Activated T-helper 1 cell treated with anti-CD3 and anti-CD28 coated beads, Interleukin-12 subunit alpha, Interleukin-12 subunit beta, Interleukin-2, Interleukin-4 antibody, amounts not matched to agents 30 ng/mL and 10 ng/mL and 1 ng/mL, durations not matched to agents 14 hours and 24 hours and 36 hours (primary cell): ENCODE data around the gene AKR7A3. TPM values are rescaled to one million over a fixed set of nuclear protein-coding genes. Genes with fewer than 3 reads are reported as not detected.
A peak's percentile ranks its signal among the peaks of the same experiment; 100 is the strongest.
"Not testable (repeated sequence)": the region's sequence is repeated elsewhere in the genome, so short reads cannot be mapped to it uniquely, and the experiment has no call there.

Source experiments
- DNase-seq: peaks from one replicate; pipeline ENCODE4 v3.0.0; 2021; ENCODE audit warnings: low spot score
- H3K27ac Mint-ChIP-seq: one replicate; pipeline ENCODE4 v1.8.0; 2021; ENCODE audit warnings: mild to moderate bottlenecking, mixed read lengths
- H3K27me3 Mint-ChIP-seq: one replicate; pipeline ENCODE4 v1.8.0; 2022; ENCODE audit warnings: mild to moderate bottlenecking, moderate library complexity, mixed read lengths; ENCODE audit not compliant: insufficient read depth
- H3K36me3 Mint-ChIP-seq: one replicate; pipeline ENCODE4 v1.8.0; 2021; ENCODE audit warnings: low read depth, mixed read lengths
- H3K4me1 Mint-ChIP-seq: one replicate; pipeline ENCODE4 v1.8.0; 2021; ENCODE audit warnings: low read depth, mixed read lengths
- H3K4me3 Mint-ChIP-seq: one replicate; pipeline ENCODE4 v1.8.0; 2021; ENCODE audit warnings: mild to moderate bottlenecking, moderate library complexity, mixed read lengths
- H3K9me3 Mint-ChIP-seq: one replicate; pipeline ENCODE4 v1.8.0; 2021; ENCODE audit warnings: mixed read lengths
- intact Hi-C: fragments of 100-400 bp; cut with micrococcal nuclease; formaldehyde crosslinking; loops from one replicate; pipeline ENCODE4 v1.15.1; 2024
- total RNA-seq: library from RNA; stranded (reverse); gene quantifications from 2 replicates; pipeline ENCODE4 v1.2.3, GENCODE V29; 2022

AKR7A3 gene
- total RNA-seq, 1 donor from 2014 or later: 1.2 TPM

GRCh38 chr1:19273106-19273843 lies 15.3 kb downstream of the AKR7A3 start:
- Mint-ChIP-seq H3K36me3 (peaks cover 3% of the 10 kb centered on the region), H3K4me1 (no peaks in the 10 kb centered on the region), H3K4me3 (no peak overlapping the region), H3K27ac (no peak overlapping the region), H3K9me3 (peaks cover 3% of the 10 kb centered on the region), H3K27me3 (peaks cover 12% of the 10 kb centered on the region)
- intact Hi-C loops: no loop called here
- no peak for DNase-seq

- Mint-ChIP-seq H3K27ac (no peak overlapping the region), H3K4me3 (no peak overlapping the region), H3K9me3 (peaks cover 3% of the 10 kb centered on the region), H3K27me3 (peaks cover 12% of the 10 kb centered on the region), H3K4me1 (no peaks in the 10 kb centered on the region), H3K36me3 (peaks cover 3% of the 10 kb centered on the region)
- DNase-seq: no peak
- intact Hi-C loops: no loop called here
Measured at GRCh38 chr1:19272064-19272463, 16.5 kb downstream of the AKR7A3 start.

GRCh38 chr1:19270343-19270730 lies 18.2 kb downstream of the AKR7A3 start:
- H3K4me1 Mint-ChIP-seq, H3K4me3 Mint-ChIP-seq, H3K9me3 Mint-ChIP-seq, DNase-seq, H3K36me3 Mint-ChIP-seq, H3K27ac Mint-ChIP-seq, intact Hi-C loops: not testable (repeated sequence)
- H3K27me3 Mint-ChIP-seq: peaks cover 12% of the 10 kb centered on the region

- H3K27me3 Mint-ChIP-seq: peaks cover 10% of the 10 kb centered on the region
- H3K27ac Mint-ChIP-seq, H3K36me3 Mint-ChIP-seq, H3K4me3 Mint-ChIP-seq, DNase-seq, H3K9me3 Mint-ChIP-seq, H3K4me1 Mint-ChIP-seq, intact Hi-C loops: not testable (repeated sequence)
Measured at GRCh38 chr1:19269427-19270342, 18.9 kb downstream of the AKR7A3 start.

- Mint-ChIP-seq H3K9me3 (no peaks in the 10 kb centered on the region), H3K36me3 (peaks cover 3% of the 10 kb centered on the region), H3K27me3 (peaks cover 9% of the 10 kb centered on the region), H3K4me1 (no peaks in the 10 kb centered on the region), H3K4me3 (no peak overlapping the region), H3K27ac (no peak overlapping the region)
- DNase-seq: no peak
- intact Hi-C loops: no loop called here
Measured at GRCh38 chr1:19268445-19268844, 20.1 kb downstream of the AKR7A3 start.

GRCh38 chr1:19262744-19263143 lies 25.8 kb downstream of the AKR7A3 start:
- no peak for DNase-seq
- intact Hi-C loops: no loop called here
- H3K4me1 Mint-ChIP-seq: no peaks in the 10 kb centered on the region
- no peaks in the 10 kb centered on the region for H3K27me3 Mint-ChIP-seq
- no peak overlapping the region for H3K27ac Mint-ChIP-seq
- H3K36me3 Mint-ChIP-seq: peaks cover 4% of the 10 kb centered on the region
- H3K4me3 Mint-ChIP-seq: no peak overlapping the region
- H3K9me3 Mint-ChIP-seq: no peaks in the 10 kb centered on the region

GRCh38 chr1:19262047-19262446 lies 26.5 kb downstream of the AKR7A3 start:
- intact Hi-C loops: no loop called here
- H3K4me3 Mint-ChIP-seq: no peak overlapping the region
- DNase-seq: no peak
- peaks cover 5% of the 10 kb centered on the region for H3K4me1 Mint-ChIP-seq
- no peak overlapping the region for H3K27ac Mint-ChIP-seq
- H3K27me3 Mint-ChIP-seq: no peaks in the 10 kb centered on the region
- no peaks in the 10 kb centered on the region for H3K9me3 Mint-ChIP-seq
- peaks cover 10% of the 10 kb centered on the region for H3K36me3 Mint-ChIP-seq

GRCh38 chr1:19260211-19261138 lies 28.1 kb downstream of the AKR7A3 start:
- peaks cover 12% of the 10 kb centered on the region for H3K36me3 Mint-ChIP-seq
- H3K27me3 Mint-ChIP-seq: no peaks in the 10 kb centered on the region
- no peak for DNase-seq
- intact Hi-C loops: no loop called here
- no peaks in the 10 kb centered on the region for H3K9me3 Mint-ChIP-seq
- no peak overlapping the region for H3K4me3 Mint-ChIP-seq
- H3K4me1 Mint-ChIP-seq: peaks cover 10% of the 10 kb centered on the region
- H3K27ac Mint-ChIP-seq: no peak overlapping the region

- Mint-ChIP-seq H3K4me1 (peaks cover 15% of the 10 kb centered on the region), H3K27ac (no peak overlapping the region), H3K27me3 (no peaks in the 10 kb centered on the region), H3K4me3 (no peak overlapping the region), H3K36me3 (peaks cover 18% of the 10 kb centered on the region), H3K9me3 (no peaks in the 10 kb centered on the region)
- intact Hi-C loops: loop anchor here (10.0 kb wide), 1 partner anchor 626 kb away; the partner anchor contains the start of gene OTUD3
- no peak for DNase-seq
Measured at GRCh38 chr1:19258353-19258752, 30.2 kb downstream of the AKR7A3 start.

- intact Hi-C loops: loop anchor here (10.0 kb wide), 1 partner anchor 627 kb away; the partner anchor contains the start of gene OTUD3
- no peaks in the 10 kb centered on the region for H3K27me3 Mint-ChIP-seq
- H3K27ac Mint-ChIP-seq: peak overlapping the region; percentile 86
- H3K4me3 Mint-ChIP-seq: peak overlapping the region; percentile 49
- DNase-seq: no peak
- peaks cover 23% of the 10 kb centered on the region for H3K36me3 Mint-ChIP-seq
- no peaks in the 10 kb centered on the region for H3K9me3 Mint-ChIP-seq
- peaks cover 22% of the 10 kb centered on the region for H3K4me1 Mint-ChIP-seq
Measured at GRCh38 chr1:19257178-19257914, 31.2 kb downstream of the AKR7A3 start.

- Mint-ChIP-seq H3K36me3 (peaks cover 24% of the 10 kb centered on the region), H3K4me1 (peaks cover 22% of the 10 kb centered on the region), H3K27ac (peak overlapping the region; percentile 86)
- H3K4me3 Mint-ChIP-seq, H3K9me3 Mint-ChIP-seq, DNase-seq, H3K27me3 Mint-ChIP-seq: not testable (repeated sequence)
- intact Hi-C loops: loop anchor here (10.0 kb wide), 1 partner anchor 628 kb away; the partner anchor contains the start of gene OTUD3
Measured at GRCh38 chr1:19256301-19256700, 32.3 kb downstream of the AKR7A3 start.

GRCh38 chr1:19255288-19255687 lies 33.3 kb downstream of the AKR7A3 start:
- Mint-ChIP-seq H3K27me3 (no peaks in the 10 kb centered on the region), H3K36me3 (peaks cover 30% of the 10 kb centered on the region), H3K4me3 (no peak overlapping the region), H3K27ac (no peak overlapping the region), H3K9me3 (no peaks in the 10 kb centered on the region), H3K4me1 (peaks cover 28% of the 10 kb centered on the region)
- intact Hi-C loops: loop anchor here (10.0 kb wide), 1 partner anchor 630 kb away; the partner anchor contains the start of gene OTUD3
- DNase-seq: no peak
